Measurements from ENCODE around the gene F3. TPM values are rescaled to one million over a fixed set of nuclear protein-coding genes. Genes with fewer than 3 reads are reported as not detected.
A peak's percentile ranks its signal among the peaks of the same experiment; 100 is the strongest.
"Not testable (repeated sequence)": the region's sequence is repeated elsewhere in the genome, so short reads cannot be mapped to it uniquely, and the experiment has no call there.

The F3 gene
- total RNA-seq, 1 donor, result 506 TPM

GRCh38 chr1:94578856-94579255 lies 37.3 kb upstream of the F3 start:
- TF ChIP-seq CTCF (IDR thresholded peaks at IDR 0.05; ENCODE audit: insufficient read depth, low read depth, low read length), result no peak
- H3K4me3 ChIP-seq (ENCODE audit: low read depth, low read length), result no peak overlapping the region
- peak; percentile 35 for DNase-seq (ENCODE audit: low read depth)

GRCh38 chr1:94573917-94574316 lies 32.4 kb upstream of the F3 start:
- DNase-seq (ENCODE audit: low read depth); H3K4me3 ChIP-seq (ENCODE audit: low read depth, low read length): not testable (repeated sequence)

- no peak for TF ChIP-seq CTCF (IDR thresholded peaks at IDR 0.05; ENCODE audit: insufficient read depth, low read depth, low read length)
- DNase-seq (ENCODE audit: low read depth), result no peak
- H3K4me3 ChIP-seq (ENCODE audit: low read depth, low read length), result no peak overlapping the region
Observed at GRCh38 chr1:94572780-94573179, 31.2 kb upstream of the F3 start.

- H3K4me3 ChIP-seq (ENCODE audit: low read depth, low read length); DNase-seq (ENCODE audit: low read depth): not testable (repeated sequence)
Observed at GRCh38 chr1:94570965-94571364, 29.4 kb upstream of the F3 start.

GRCh38 chr1:94568806-94569205 lies 27.2 kb upstream of the F3 start:
- not testable (repeated sequence) for H3K4me3 ChIP-seq (ENCODE audit: low read depth, low read length)
- DNase-seq (ENCODE audit: low read depth), result peak; percentile 59

- H3K4me3 ChIP-seq (ENCODE audit: low read depth, low read length); DNase-seq (ENCODE audit: low read depth): not testable (repeated sequence)
Observed at GRCh38 chr1:94567975-94568607, 26.5 kb upstream of the F3 start.

GRCh38 chr1:94566436-94566835 lies 24.9 kb upstream of the F3 start:
- H3K4me3 ChIP-seq (ENCODE audit: low read depth, low read length); DNase-seq (ENCODE audit: low read depth): not testable (repeated sequence)

- no peak for TF ChIP-seq CTCF (IDR thresholded peaks at IDR 0.05; ENCODE audit: insufficient read depth, low read depth, low read length)
- H3K4me3 ChIP-seq (ENCODE audit: low read depth, low read length), result no peak overlapping the region
- no peak for DNase-seq (ENCODE audit: low read depth)
Observed at GRCh38 chr1:94565901-94566300, 24.3 kb upstream of the F3 start.

GRCh38 chr1:94562519-94563260 lies 21.1 kb upstream of the F3 start:
- no peak for DNase-seq (ENCODE audit: low read depth)
- H3K4me3 ChIP-seq (ENCODE audit: low read depth, low read length), result no peak overlapping the region
- no peak for TF ChIP-seq CTCF (IDR thresholded peaks at IDR 0.05; ENCODE audit: insufficient read depth, low read depth, low read length)

All from fibroblast of villous mesenchyme (primary cell).